ENCODE measurements around the gene INSIG2. TPM values are rescaled to one million over a fixed set of nuclear protein-coding genes. Genes with fewer than 3 reads are reported as not detected.

INSIG2 gene
- polyA plus RNA-seq, 1 of the 3 experiments (the other 2 are of a cell fraction) = 8.7 TPM

DNA sequence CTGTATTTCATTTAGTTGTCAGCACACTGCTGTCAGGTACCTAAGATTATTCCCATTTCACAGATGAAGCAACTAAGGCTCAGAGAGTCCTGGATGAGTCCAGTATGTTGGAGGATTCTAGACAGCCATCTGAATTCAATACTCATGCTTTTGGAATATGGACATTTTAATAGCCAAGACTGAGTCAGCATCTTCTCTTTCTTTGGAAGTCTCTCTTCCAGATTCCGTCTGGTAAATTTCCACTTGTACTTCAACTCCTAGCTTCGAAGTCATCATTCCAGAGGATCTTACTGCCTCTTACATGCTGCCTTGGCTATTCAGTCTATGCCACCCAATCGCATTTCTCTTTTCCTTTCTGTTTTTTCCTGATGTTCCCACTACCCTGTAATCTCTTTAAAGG is 40.6 kb downstream of the INSIG2 start:
- Histone ChIP-seq H3K9me3 (no peaks in the 10 kb centered on the region), H3K27me3 (ENCODE audit: insufficient read depth) (no peaks in the 10 kb centered on the region), H3K4me1 (ENCODE audit: control insufficient read depth in 1 of 2, insufficient read depth in 2 of 2, low read depth in 1 of 2, low read length in 1 of 2) (no peaks in the 10 kb centered on the region), H3K27ac (ENCODE audit: low read depth in 2 of 2, low read length in 1 of 2) (no peak overlapping the region), H4K20me1 (ENCODE audit: insufficient read depth) (no peaks in the 10 kb centered on the region), H3K4me2 (no peak overlapping the region), H3K36me3 (replicated peaks in 1 of 2; ENCODE audit: control insufficient read depth in 1 of 2, insufficient read depth in 2 of 2, low read length in 1 of 2) (no peaks in the 10 kb centered on the region), H3K4me3 (ENCODE audit: low read depth in 2 of 2, low read length in 1 of 2) (no peak overlapping the region), H3K9me2 (no peaks in the 10 kb centered on the region), H3F3A (replicated peaks; ENCODE audit: insufficient read depth) (no peaks in the 10 kb centered on the region), H3K9ac (no peak overlapping the region), H2AFZ (ENCODE audit: low read depth) (no peak overlapping the region), H3K79me2 (ENCODE audit: insufficient read depth) (no peaks in the 10 kb centered on the region)
- 31% methylated on average over 3 of the region's 3 CpGs for WGBS (ENCODE audit: low lambda C conversion rate)
- ChIA-PET POLR2A (no interaction called here), CTCF (no interaction called here)
- TF ChIP-seq GABPA (IDR thresholded peaks at IDR 0.05; ENCODE audit: low read depth) (no peak), CTCF (IDR thresholded peaks at IDR 0.05) (no peak), ELF1 (IDR thresholded peaks at IDR 0.05) (no peak), USF2 (IDR thresholded peaks at IDR 0.05; ENCODE audit: borderline replicate concordance, low read depth, low read length) (no peak), TAF1 (IDR thresholded peaks at IDR 0.05; ENCODE audit: borderline replicate concordance, low read depth, low read length) (no peak), YY1 (IDR thresholded peaks at IDR 0.05; ENCODE audit: low read depth) (no peak), SIN3A (IDR thresholded peaks at IDR 0.05; ENCODE audit: borderline replicate concordance, low read depth, low read length) (no peak), JUND (IDR thresholded peaks at IDR 0.05) (no peak), EZH2phosphoT487 (IDR thresholded peaks at IDR 0.05; ENCODE audit: borderline replicate concordance, low read depth) (no peak), USF1 (IDR thresholded peaks at IDR 0.05; ENCODE audit: borderline replicate concordance, low read depth) (no peak), RFX5 (IDR thresholded peaks at IDR 0.05; ENCODE audit: low read length) (no peak), FOXM1 (IDR thresholded peaks at IDR 0.05; ENCODE audit: low read depth) (no peak)
- TF ChIP-seq, protein P1, sequence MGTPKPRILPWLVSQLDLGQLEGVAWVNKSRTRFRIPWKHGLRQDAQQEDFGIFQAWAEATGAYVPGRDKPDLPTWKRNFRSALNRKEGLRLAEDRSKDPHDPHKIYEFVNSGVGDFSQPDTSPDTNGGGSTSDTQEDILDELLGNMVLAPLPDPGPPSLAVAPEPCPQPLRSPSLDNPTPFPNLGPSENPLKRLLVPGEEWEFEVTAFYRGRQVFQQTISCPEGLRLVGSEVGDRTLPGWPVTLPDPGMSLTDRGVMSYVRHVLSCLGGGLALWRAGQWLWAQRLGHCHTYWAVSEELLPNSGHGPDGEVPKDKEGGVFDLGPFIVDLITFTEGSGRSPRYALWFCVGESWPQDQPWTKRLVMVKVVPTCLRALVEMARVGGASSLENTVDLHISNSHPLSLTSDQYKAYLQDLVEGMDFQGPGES (IDR thresholded peaks at IDR 0.05; ENCODE audit: low read depth, low read length) = no peak
- TF ChIP-seq, protein P2, sequence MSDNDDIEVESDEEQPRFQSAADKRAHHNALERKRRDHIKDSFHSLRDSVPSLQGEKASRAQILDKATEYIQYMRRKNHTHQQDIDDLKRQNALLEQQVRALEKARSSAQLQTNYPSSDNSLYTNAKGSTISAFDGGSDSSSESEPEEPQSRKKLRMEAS (IDR thresholded peaks at IDR 0.05; ENCODE audit: low read depth) = no peak
- DNase-seq = no peak
